Retinal pigment epithelial cell (primary cell): ENCODE measurements around the gene MED13.

Experiments
- DNase-seq: peaks from one replicate; pipeline ENCODE4 v3.0.0-alpha.2; 2010; ENCODE audit warnings: low read depth
- H3K4me3 ChIP-seq: 2 replicates; pipeline ENCODE4 v1.5.1; 2011; ENCODE audit warnings: mild to moderate bottlenecking, low read length, control low read depth, moderate library complexity
- TF ChIP-seq, protein P1 (sequence below): conservative IDR thresholded peaks from 2 replicates; pipeline ENCODE4 v1.5.1; 2011; ENCODE audit warnings: low read depth, low read length, control low read depth, inconsistent platforms

Gene MED13

GRCh38 chr17:62096401-62096670 lies 31.3 kb upstream of the MED13 start:
- TF ChIP-seq, protein P1, sequence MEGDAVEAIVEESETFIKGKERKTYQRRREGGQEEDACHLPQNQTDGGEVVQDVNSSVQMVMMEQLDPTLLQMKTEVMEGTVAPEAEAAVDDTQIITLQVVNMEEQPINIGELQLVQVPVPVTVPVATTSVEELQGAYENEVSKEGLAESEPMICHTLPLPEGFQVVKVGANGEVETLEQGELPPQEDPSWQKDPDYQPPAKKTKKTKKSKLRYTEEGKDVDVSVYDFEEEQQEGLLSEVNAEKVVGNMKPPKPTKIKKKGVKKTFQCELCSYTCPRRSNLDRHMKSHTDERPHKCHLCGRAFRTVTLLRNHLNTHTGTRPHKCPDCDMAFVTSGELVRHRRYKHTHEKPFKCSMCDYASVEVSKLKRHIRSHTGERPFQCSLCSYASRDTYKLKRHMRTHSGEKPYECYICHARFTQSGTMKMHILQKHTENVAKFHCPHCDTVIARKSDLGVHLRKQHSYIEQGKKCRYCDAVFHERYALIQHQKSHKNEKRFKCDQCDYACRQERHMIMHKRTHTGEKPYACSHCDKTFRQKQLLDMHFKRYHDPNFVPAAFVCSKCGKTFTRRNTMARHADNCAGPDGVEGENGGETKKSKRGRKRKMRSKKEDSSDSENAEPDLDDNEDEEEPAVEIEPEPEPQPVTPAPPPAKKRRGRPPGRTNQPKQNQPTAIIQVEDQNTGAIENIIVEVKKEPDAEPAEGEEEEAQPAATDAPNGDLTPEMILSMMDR: no peak
- DNase-seq: no peak
- H3K4me3 ChIP-seq: no peak overlapping the region

DNA sequence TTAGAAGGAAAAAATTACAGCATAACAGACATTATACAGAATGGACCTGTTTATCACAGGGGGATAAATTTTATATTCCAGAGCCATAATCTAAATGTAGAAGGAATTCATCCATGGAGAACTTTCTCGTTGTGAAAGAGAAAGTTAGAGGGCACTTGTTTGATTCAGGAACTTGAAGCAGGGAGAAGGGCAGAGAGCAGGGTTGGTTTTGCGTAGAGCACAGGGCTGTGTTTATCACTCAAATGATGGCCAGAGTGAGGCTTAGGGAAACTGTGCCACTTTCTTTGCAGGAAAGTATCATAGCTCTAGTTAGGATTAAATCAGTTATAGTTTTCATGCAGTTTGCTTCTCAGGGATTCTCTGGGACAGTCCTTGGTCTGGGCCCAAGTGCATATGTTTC lies 29.1 kb upstream of the MED13 start:
- no peak for DNase-seq
- no peak overlapping the region for H3K4me3 ChIP-seq
- TF ChIP-seq, protein P1: no peak

- peak; percentile 57 for DNase-seq
- TF ChIP-seq, protein P1: no peak
- no peak overlapping the region for H3K4me3 ChIP-seq
These were observed 28.4 kb upstream of the MED13 start for GRCh38 chr17:62093188-62094155.

GRCh38 chr17:62092784-62093183 lies 27.7 kb upstream of the MED13 start:
- no peak overlapping the region for H3K4me3 ChIP-seq
- TF ChIP-seq, protein P1: no peak
- DNase-seq: no peak

DNA sequence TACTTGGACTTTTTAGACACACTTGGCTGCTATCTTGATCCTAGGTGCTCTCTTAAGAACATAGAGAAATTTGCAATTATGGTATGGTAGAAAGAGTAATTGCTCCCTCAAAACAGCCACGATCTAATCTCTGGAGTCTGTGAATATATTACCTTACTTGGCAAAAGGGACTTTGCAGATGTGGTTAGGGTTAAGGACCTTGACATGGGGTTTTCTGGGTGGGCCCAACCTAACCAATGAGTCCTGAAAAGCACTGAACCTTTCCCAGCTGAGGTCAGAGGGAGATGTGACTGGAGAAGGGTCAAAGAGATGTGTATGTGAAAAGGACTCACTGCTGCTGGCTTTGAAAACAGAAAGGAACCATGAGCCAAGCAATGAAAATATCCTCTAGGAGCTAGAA lies 26.7 kb upstream of the MED13 start:
- no peak overlapping the region for H3K4me3 ChIP-seq
- TF ChIP-seq, protein P1: no peak
- DNase-seq: no peak

GRCh38 chr17:62090868-62091267 lies 25.8 kb upstream of the MED13 start:
- TF ChIP-seq, protein P1: no peak
- no peak overlapping the region for H3K4me3 ChIP-seq
- no peak for DNase-seq
